Endothelial cell of umbilical vein (primary cell): Measurements from ENCODE around the gene FAM180A. TPM values are rescaled to one million over a fixed set of nuclear protein-coding genes. Genes with fewer than 3 reads are reported as not detected.

Experiments
- BruUV-seq: library from RNA; stranded (reverse); fragments of 400-500 nt; replicated peaks from 2 replicates; lab custom pipeline; 2021; lab: Mats Ljungman, UMichigan
- CTCF ChIA-PET: fragments of 300-600, 350-600 bp; sonication (Branson Sonifier 250); formaldehyde crosslinking; loops from one replicate; lab custom pipeline; 2021; ENCODE audit warnings: antibody characterized with exemption, inconsistent platforms; lab: Charles Lee
- POLR2A ChIA-PET: fragments of 300-600, 350-600 bp; sonication (Branson Sonifier 250); formaldehyde crosslinking; loops from one replicate; lab custom pipeline; 2021; ENCODE audit warnings: antibody characterized with exemption, inconsistent platforms; lab: Charles Lee
- DNase-seq: peaks from one replicate; pipeline ENCODE4 v3.0.0-alpha.2; 2011; ENCODE audit warnings: low read depth, low spot score
- FAIRE-seq: peaks from 2 replicates; lab custom pipeline; 2011; peaks lifted over from hg19 to GRCh38; lab: Jason Lieb, UNC
- H2AFZ ChIP-seq: 2 replicates; pipeline ENCODE4 v1.6.0; 2012; ENCODE audit warnings: low read depth, low read length, control low read depth, inconsistent platforms
- H3K27ac ChIP-seq: 2 replicates; pipeline ENCODE4 v1.5.1; 2011; ENCODE audit warnings: low read depth, mild to moderate bottlenecking, control low read depth, low read length, moderate library complexity; ENCODE audit not compliant: insufficient read depth
- H3K27me3 ChIP-seq, 2 experiments: 2 replicates each; pipeline versions ENCODE4 v1.6.0 to v1.6.1; 2011; ENCODE audit warnings: low read length in 2 of 2, mixed read lengths in 1 of 2; ENCODE audit not compliant: control insufficient read depth in 2 of 2, insufficient read depth in 2 of 2
- H3K36me3 ChIP-seq, 2 experiments: 2 replicates in 1 of 2; 3 replicates in 1 of 2; pipeline ENCODE4 v1.5.1; 2011; ENCODE audit warnings: low read length in 2 of 2, mild to moderate bottlenecking in 1 of 2, moderate library complexity in 1 of 2; ENCODE audit not compliant: control insufficient read depth in 2 of 2, insufficient read depth in 2 of 2; ENCODE audit errors: extremely low read depth in 1 of 2
- H3K4me1 ChIP-seq: 3 replicates; pipeline ENCODE4 v1.5.1; 2011; ENCODE audit warnings: mild to moderate bottlenecking, low read length; ENCODE audit not compliant: control insufficient read depth, insufficient read depth; ENCODE audit errors: extremely low read depth
- H3K4me2 ChIP-seq: 2 replicates; pipeline ENCODE4 v1.6.1; 2011; ENCODE audit warnings: low read length, control low read depth, mixed read lengths; ENCODE audit not compliant: insufficient read depth
- H3K4me3 ChIP-seq, 3 experiments: fragments of 200-600 bp in 1 of 3; sonication (generic), shearing (Covaris generic) in 1 of 3; replicated peaks in 1 of 3; 2 replicates each; pipeline ENCODE4 v1.5.1; 2011 to 2016; ENCODE audit warnings: control low read depth in 3 of 3, low read length in 3 of 3, mild to moderate bottlenecking in 2 of 3, inconsistent platforms in 1 of 3, low read depth in 1 of 3, moderate library complexity in 1 of 3; ENCODE audit not compliant: insufficient read depth in 1 of 3
- H3K79me2 ChIP-seq: 2 replicates; pipeline ENCODE4 v1.6.0; 2012; ENCODE audit warnings: low read length, inconsistent platforms; ENCODE audit not compliant: control insufficient read depth, insufficient read depth
- H3K9ac ChIP-seq: replicated peaks from 2 replicates; pipeline ENCODE3; 2011; ENCODE audit warnings: low read length, control low read depth; ENCODE audit not compliant: insufficient read depth; ENCODE audit errors: extremely low read depth
- H3K9me1 ChIP-seq: replicated peaks from 3 replicates; pipeline ENCODE4 v1.6.0; 2011; ENCODE audit warnings: mild to moderate bottlenecking, low read length; ENCODE audit not compliant: control insufficient read depth, insufficient read depth; ENCODE audit errors: extremely low read depth
- H3K9me3 ChIP-seq: replicated peaks from 2 replicates; pipeline ENCODE4 v1.5.1; 2012; ENCODE audit warnings: low read length, inconsistent platforms; ENCODE audit not compliant: control insufficient read depth, insufficient read depth
- H4K20me1 ChIP-seq: replicated peaks from 2 replicates; pipeline ENCODE3; 2011; ENCODE audit warnings: mild to moderate bottlenecking, low read length; ENCODE audit not compliant: control insufficient read depth, insufficient read depth; ENCODE audit errors: extremely low read depth
- CTCF ChIP-seq, 2 donors: IDR thresholded peaks; 1 replicate in 1 of 2; 2 replicates in 1 of 2; pipeline ENCODE4 v1.5.1; 2011; ENCODE audit warnings: low read length in 2 of 2, mild to moderate bottlenecking in 2 of 2, moderate library complexity in 2 of 2, control low read depth in 1 of 2, inconsistent platforms in 1 of 2, low read depth in 1 of 2; ENCODE audit not compliant: insufficient read depth in 1 of 2; ENCODE audit errors: extremely low read depth in 1 of 2
- EZH2 ChIP-seq: IDR thresholded peaks from 2 replicates; pipeline ENCODE4 v1.6.1; 2012; ENCODE audit warnings: borderline replicate concordance, low read depth, mild to moderate bottlenecking, moderate library complexity, low read length, inconsistent platforms; ENCODE audit not compliant: severe bottlenecking
- FOS ChIP-seq: IDR thresholded peaks from 2 replicates; pipeline ENCODE4 v1.6.1; 2011; ENCODE audit warnings: mild to moderate bottlenecking, low read length, moderate library complexity, borderline replicate concordance; ENCODE audit not compliant: insufficient read depth
- GATA2 ChIP-seq: IDR thresholded peaks from 2 replicates; pipeline ENCODE4 v1.7.0; 2011; ENCODE audit warnings: low read depth, mild to moderate bottlenecking, moderate library complexity, mixed read lengths, low read length; ENCODE audit not compliant: insufficient read length, insufficient read depth
- JUN ChIP-seq: IDR thresholded peaks from 2 replicates; pipeline ENCODE4 v1.6.1; 2011; ENCODE audit warnings: borderline replicate concordance, low read depth; ENCODE audit not compliant: insufficient read length, insufficient read depth
- MAX ChIP-seq: IDR thresholded peaks from 2 replicates; pipeline ENCODE4 v1.6.1; 2011; ENCODE audit not compliant: insufficient read depth, insufficient read length
- MYC ChIP-seq: IDR thresholded peaks from one replicate; pipeline ENCODE4 v1.6.1; 2011; ENCODE audit warnings: mild to moderate bottlenecking, low read depth, low read length
- POLR2A ChIP-seq: IDR thresholded peaks from 2 replicates; pipeline ENCODE4 v1.6.1; 2012; ENCODE audit warnings: low read depth, mild to moderate bottlenecking, control low read depth, low read length
- POLR2AphosphoS5 ChIP-seq: IDR thresholded peaks from 2 replicates; pipeline ENCODE4 v1.6.1; 2012; ENCODE audit warnings: low read depth, mild to moderate bottlenecking, control low read depth, low read length, moderate library complexity; ENCODE audit not compliant: insufficient read depth
- dilution Hi-C: fragments of 300-500 bp; cut with MboI; formaldehyde crosslinking; loops from one replicate; pipeline ENCODE4 v1.15.0; 2019; ENCODE audit warnings: low sequenced_read_pairs; ENCODE audit not compliant: extremely low pct_ligation_motif_present
- intact Hi-C: fragments of 100-400 bp; cut with micrococcal nuclease; formaldehyde crosslinking; loops from one replicate; pipeline ENCODE4 v1.10.0; 2022
- polyA plus RNA-seq, 4 experiments: library from polyadenylated mRNA; depleted of rRNA in 3 of 4; stranded (reverse) in 3 of 4; unstranded in 1 of 4; fragments of >200 nt; gene quantifications; 2 replicates each; pipeline versions ENCODE4 v1.2.1 to v1.2.3, GENCODE V29; 2011 to 2012; ENCODE audit warnings: missing spikeins in 1 of 4
- total RNA-seq: library from RNA; stranded (reverse); gene quantifications from 2 replicates; pipeline ENCODE4 v1.2.3, GENCODE V29; 2021

FAM180A gene
- total and polyA plus RNA-seq, 2 donors (not counting 3 experiments of a cell fraction or from before 2014, with no cell fraction given): not detected

GRCh38 chr7:135717693-135718092, 30.9 kb downstream of the FAM180A start:
- CTCF ChIA-PET: interaction anchor here (1.5 kb wide), 1 partner anchor 13 kb away, joined by 4 read pairs; no protein-coding TSS in a partner anchor
- dilution Hi-C loops: no loop called here

More at GRCh38 chr7:135717693-135718092, 30.9 kb downstream of the FAM180A start:
- H3K4me2 ChIP-seq: no peak overlapping the region
- H3K27me3 ChIP-seq: no peaks in the 10 kb centered on the region
- no peak overlapping the region for H3K27ac ChIP-seq
- TF ChIP-seq POLR2AphosphoS5 (no peak), MYC (no peak), POLR2A (no peak), GATA2 (no peak), JUN (no peak), CTCF (IDR thresholded peaks at IDR 0.05; ENCODE audit: extremely low read depth in 1 of 2, insufficient read depth in 1 of 2, low read depth in 1 of 2, low read length in 2 of 2) (no peak), FOS (no peak), EZH2 (no peak), MAX (no peak)
- H3K9me1 ChIP-seq: no peaks in the 10 kb centered on the region
- intact Hi-C loops: no loop called here
- no peak for DNase-seq
- peaks cover 8% of the 10 kb centered on the region for H3K4me1 ChIP-seq
- POLR2A ChIA-PET: no interaction called here
- no peak overlapping the region for H2AFZ ChIP-seq
- no peak for FAIRE-seq
- H3K36me3 ChIP-seq: no peaks in the 10 kb centered on the region
- no peak overlapping the region for H3K9ac ChIP-seq
- H3K79me2 ChIP-seq: no peaks in the 10 kb centered on the region
- no peaks in the 10 kb centered on the region for H3K9me3 ChIP-seq
- no peak overlapping the region for H3K4me3 ChIP-seq
- no peaks in the 10 kb centered on the region for H4K20me1 ChIP-seq
- no TSS peak for BruUV-seq
